Measurements from ENCODE around the gene UNC13A.
A peak's percentile ranks its signal among the peaks of the same experiment; 100 is the strongest.

The UNC13A gene

GRCh38 chr19:17706750-17707181 is 18.6 kb upstream of the UNC13A start:
- no peak for DNase-seq (ENCODE audit: low read depth in 2 of 2)

- peak; percentile 38 to 41 for DNase-seq (ENCODE audit: low read depth in 2 of 2)
Observed at GRCh38 chr19:17703824-17704463, 15.8 kb upstream of the UNC13A start.

GRCh38 chr19:17695198-17695597 is 7.0 kb upstream of the UNC13A start:
- no peak for DNase-seq (ENCODE audit: low read depth in 2 of 2)

GRCh38 chr19:17692566-17692965 is 4.4 kb upstream of the UNC13A start:
- DNase-seq (ENCODE audit: low read depth in 2 of 2) = no peak

- DNase-seq (ENCODE audit: low read depth in 2 of 2) = no peak
Observed at GRCh38 chr19:17688853-17689595, 870 bp upstream of the UNC13A start.

- DNase-seq (ENCODE audit: low read depth in 2 of 2) = no peak
Observed at GRCh38 chr19:17687141-17687856, 855 bp downstream of the UNC13A start.

GRCh38 chr19:17686592-17687024 is 1.5 kb downstream of the UNC13A start:
- DNase-seq (ENCODE audit: low read depth in 2 of 2) = no peak

GRCh38 chr19:17686023-17686521 is 2.1 kb downstream of the UNC13A start:
- no peak for DNase-seq (ENCODE audit: low read depth in 2 of 2)

GRCh38 chr19:17685451-17686022 is 2.6 kb downstream of the UNC13A start:
- DNase-seq (ENCODE audit: low read depth in 2 of 2) = no peak

GRCh38 chr19:17684256-17684655 is 3.9 kb downstream of the UNC13A start:
- DNase-seq (ENCODE audit: low read depth in 2 of 2) = no peak

- no peak for DNase-seq (ENCODE audit: low read depth in 2 of 2)
Observed at GRCh38 chr19:17683078-17683477, 5.1 kb downstream of the UNC13A start.

- no peak for DNase-seq (ENCODE audit: low read depth in 2 of 2)
Observed at GRCh38 chr19:17682273-17682672, 5.9 kb downstream of the UNC13A start.

GRCh38 chr19:17681505-17682125 is 6.5 kb downstream of the UNC13A start:
- DNase-seq (ENCODE audit: low read depth in 2 of 2) = peak in 1 of 2 donors; percentile 15

GRCh38 chr19:17680230-17680722 is 7.9 kb downstream of the UNC13A start:
- peak; percentile 42 to 54 for DNase-seq (ENCODE audit: low read depth in 2 of 2)

GRCh38 chr19:17679526-17680229 is 8.5 kb downstream of the UNC13A start:
- DNase-seq (ENCODE audit: low read depth in 2 of 2) = no peak

GRCh38 chr19:17678836-17679235 is 9.3 kb downstream of the UNC13A start:
- DNase-seq (ENCODE audit: low read depth in 2 of 2) = no peak

GRCh38 chr19:17677002-17677401 is 11.2 kb downstream of the UNC13A start:
- DNase-seq (ENCODE audit: low read depth in 2 of 2) = no peak

GRCh38 chr19:17676295-17676694 is 11.9 kb downstream of the UNC13A start:
- DNase-seq (ENCODE audit: low read depth in 2 of 2) = no peak

GRCh38 chr19:17673937-17674799 is 14.0 kb downstream of the UNC13A start:
- no peak for DNase-seq (ENCODE audit: low read depth in 2 of 2)

- DNase-seq (ENCODE audit: low read depth in 2 of 2) = no peak
Observed at GRCh38 chr19:17671906-17672305, 16.2 kb downstream of the UNC13A start.
